Testis (tissue), 3 donors: ENCODE data around the gene PLEKHM1. TPM values are rescaled to one million over a fixed set of nuclear protein-coding genes. Genes with fewer than 3 reads are reported as not detected.
"Not testable (repeated sequence)": the region's sequence is repeated elsewhere in the genome, so short reads cannot be mapped to it uniquely, and the experiment has no call there.

ENCODE experiments used
- DNase-seq: peaks from one replicate; pipeline ENCODE4 v3.0.0-alpha.2; 2019
- H3K27ac ChIP-seq, 2 donors: fragments of 200-600 bp; sonication (generic); one replicate each; pipeline ENCODE4 v1.5.1; 2019
- H3K27me3 ChIP-seq: fragments of 200-600 bp; sonication (generic); one replicate; pipeline ENCODE4 v1.5.1; 2019
- H3K36me3 ChIP-seq: fragments of 200-600 bp; sonication (generic); one replicate; pipeline ENCODE4 v1.5.1; 2017; ENCODE audit warnings: low read depth; ENCODE audit errors: missing control alignments
- H3K4me1 ChIP-seq: fragments of 200-600 bp; sonication (generic); one replicate; pipeline ENCODE4 v1.5.1; 2019
- H3K4me3 ChIP-seq, 2 donors: fragments of 200-600 bp; sonication (generic); one replicate each; pipeline ENCODE4 v1.5.1; 2017 to 2019
- H3K9me3 ChIP-seq: fragments of 200-600 bp; sonication (generic); one replicate; pipeline ENCODE4 v1.5.1; 2017
- WGBS, 2 donors: methylation state at CpG; one replicate each; pipeline ENCODE4 v1.1.5; 2018; 5-methylcytosine and 5-hydroxymethylcytosine counted together
- intact Hi-C: fragments of 100-400 bp; cut with DNase I; formaldehyde crosslinking; loops from one replicate; pipeline ENCODE4 v1.15.1; 2023; ENCODE audit warnings: low total_unique reads
- polyA plus RNA-seq: library from polyadenylated mRNA; stranded (reverse); fragments of 350-450 nt; fragmentation: Illumina TruSeq; extraction: RNeasy Lipid Tissue Mini Kit (QIAGEN cat#74804); gene quantifications from one replicate; pipeline ENCODE4 v1.2.3, GENCODE V29; 2014; ENCODE audit warnings: low read depth, low replicate concordance; ENCODE audit not compliant: insufficient read depth
- total RNA-seq, 2 donors: library from RNA; depleted of rRNA; stranded (reverse); fragments of >200 nt; gene quantifications; one replicate each; pipeline ENCODE4 v1.2.3, GENCODE V29; 2016

PLEKHM1 gene
- total and polyA plus RNA-seq, 3 donors from 2014 or later = 17.8 to 39.1 (median 31.8) TPM

GRCh38 chr17:45492156-45492555, 1.6 kb upstream of the PLEKHM1 start:
- intact Hi-C loops, H3K27me3 ChIP-seq, H3K27ac ChIP-seq, H3K9me3 ChIP-seq, DNase-seq, H3K4me3 ChIP-seq, H3K4me1 ChIP-seq, H3K36me3 ChIP-seq: not testable (repeated sequence)
- WGBS, 2 donors = 87 to 90% methylated on average over 2 to 4 of the region's 4 CpGs

GRCh38 chr17:45490198-45490597, 323 bp downstream of the PLEKHM1 start:
- H3K27me3 ChIP-seq, H3K9me3 ChIP-seq, intact Hi-C loops, DNase-seq, H3K4me1 ChIP-seq, H3K36me3 ChIP-seq: not testable (repeated sequence)
- H3K27ac ChIP-seq = peak overlapping the region; percentile 81 to 83
- H3K4me3 ChIP-seq = peak overlapping the region; percentile 66 to 80
- WGBS, 2 donors = 1% methylated on average over 19 to 29 of the region's 30 CpGs

- 39 to 59% methylated on average over 2 of the region's 2 CpGs for WGBS, 2 donors
- H3K4me1 ChIP-seq, H3K27me3 ChIP-seq, H3K4me3 ChIP-seq, H3K36me3 ChIP-seq, H3K9me3 ChIP-seq, intact Hi-C loops: not testable (repeated sequence)
- DNase-seq = peak; percentile 79
- peak overlapping the region in 1 of 2 donors; percentile 56 for H3K27ac ChIP-seq
Measured at GRCh38 chr17:45487704-45488103, 2.8 kb downstream of the PLEKHM1 start.

- H3K9me3 ChIP-seq, H3K27ac ChIP-seq, H3K4me3 ChIP-seq, H3K4me1 ChIP-seq, H3K27me3 ChIP-seq, intact Hi-C loops, H3K36me3 ChIP-seq, DNase-seq: not testable (repeated sequence)
- 79 to 82% methylated on average over 4 to 5 of the region's 5 CpGs for WGBS, 2 donors
Measured at GRCh38 chr17:45483591-45484216, 6.8 kb downstream of the PLEKHM1 start.

- H3K27ac ChIP-seq, H3K9me3 ChIP-seq, H3K27me3 ChIP-seq, H3K36me3 ChIP-seq, H3K4me1 ChIP-seq, DNase-seq, H3K4me3 ChIP-seq, intact Hi-C loops: not testable (repeated sequence)
- WGBS, 2 donors = 73 to 100% methylated on average over 1 to 3 of the region's 3 CpGs
Measured at GRCh38 chr17:45483177-45483576, 7.3 kb downstream of the PLEKHM1 start.

GRCh38 chr17:45482317-45482716, 8.2 kb downstream of the PLEKHM1 start:
- H3K9me3 ChIP-seq, H3K27ac ChIP-seq, H3K4me1 ChIP-seq, H3K4me3 ChIP-seq, DNase-seq, H3K36me3 ChIP-seq, H3K27me3 ChIP-seq, intact Hi-C loops: not testable (repeated sequence)
- 92% methylated on average over 3 of the region's 4 CpGs for WGBS, 2 donors

DNA sequence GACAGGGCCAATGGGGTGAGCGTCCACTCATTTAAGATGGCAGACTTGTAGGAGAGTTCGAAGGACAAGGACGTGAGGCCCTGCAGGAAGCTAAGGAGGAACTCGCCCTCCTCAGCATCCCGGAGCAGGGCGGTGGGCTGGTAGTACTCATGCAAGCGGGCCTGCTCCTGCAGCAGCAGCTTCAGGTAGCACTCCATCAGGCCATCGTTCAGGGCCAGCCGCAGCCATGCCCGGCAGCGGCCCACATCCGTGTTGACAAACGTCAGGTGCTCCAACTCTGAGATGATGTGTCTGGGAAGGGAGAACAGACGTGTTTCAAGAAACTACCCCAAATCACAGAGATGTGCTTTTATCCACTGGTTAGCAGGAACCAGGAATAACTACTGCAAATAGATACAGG, 15.1 kb downstream of the PLEKHM1 start:
- DNase-seq, H3K4me1 ChIP-seq, H3K4me3 ChIP-seq, H3K9me3 ChIP-seq, intact Hi-C loops, H3K27ac ChIP-seq, H3K36me3 ChIP-seq, H3K27me3 ChIP-seq: not testable (repeated sequence)
- 96 to 98% methylated on average over 13 to 14 of the region's 14 CpGs for WGBS, 2 donors

DNA sequence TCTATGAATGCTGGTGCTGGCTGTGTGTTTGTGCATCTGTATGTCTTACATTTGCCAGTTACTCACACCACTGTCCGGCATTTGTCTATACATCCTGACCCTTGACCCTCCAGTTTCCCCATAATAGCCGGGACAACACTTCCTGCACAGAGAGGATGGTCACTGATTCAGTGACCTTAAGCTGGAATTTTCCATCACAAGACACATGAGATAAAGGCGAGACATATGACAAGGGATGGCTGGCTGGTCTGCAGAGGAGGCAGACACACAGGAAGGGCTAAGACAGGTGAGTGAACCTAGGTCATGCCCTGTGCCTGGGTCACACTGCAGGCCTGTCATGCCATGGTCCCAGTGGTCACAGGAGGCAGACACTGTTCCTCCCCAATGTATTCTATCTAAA, 18.3 kb downstream of the PLEKHM1 start:
- H3K36me3 ChIP-seq, H3K9me3 ChIP-seq, H3K4me1 ChIP-seq, H3K27me3 ChIP-seq, DNase-seq, H3K4me3 ChIP-seq, H3K27ac ChIP-seq, intact Hi-C loops: not testable (repeated sequence)
- WGBS, 2 donors = 67 to 84% methylated on average over 3 of the region's 3 CpGs

- DNase-seq, H3K4me3 ChIP-seq, H3K27ac ChIP-seq, intact Hi-C loops, H3K9me3 ChIP-seq, H3K4me1 ChIP-seq, H3K36me3 ChIP-seq, H3K27me3 ChIP-seq: not testable (repeated sequence)
- 63 to 65% methylated on average over 3 to 4 of the region's 4 CpGs for WGBS, 2 donors
Measured at GRCh38 chr17:45469204-45469563, 21.3 kb downstream of the PLEKHM1 start.

DNA sequence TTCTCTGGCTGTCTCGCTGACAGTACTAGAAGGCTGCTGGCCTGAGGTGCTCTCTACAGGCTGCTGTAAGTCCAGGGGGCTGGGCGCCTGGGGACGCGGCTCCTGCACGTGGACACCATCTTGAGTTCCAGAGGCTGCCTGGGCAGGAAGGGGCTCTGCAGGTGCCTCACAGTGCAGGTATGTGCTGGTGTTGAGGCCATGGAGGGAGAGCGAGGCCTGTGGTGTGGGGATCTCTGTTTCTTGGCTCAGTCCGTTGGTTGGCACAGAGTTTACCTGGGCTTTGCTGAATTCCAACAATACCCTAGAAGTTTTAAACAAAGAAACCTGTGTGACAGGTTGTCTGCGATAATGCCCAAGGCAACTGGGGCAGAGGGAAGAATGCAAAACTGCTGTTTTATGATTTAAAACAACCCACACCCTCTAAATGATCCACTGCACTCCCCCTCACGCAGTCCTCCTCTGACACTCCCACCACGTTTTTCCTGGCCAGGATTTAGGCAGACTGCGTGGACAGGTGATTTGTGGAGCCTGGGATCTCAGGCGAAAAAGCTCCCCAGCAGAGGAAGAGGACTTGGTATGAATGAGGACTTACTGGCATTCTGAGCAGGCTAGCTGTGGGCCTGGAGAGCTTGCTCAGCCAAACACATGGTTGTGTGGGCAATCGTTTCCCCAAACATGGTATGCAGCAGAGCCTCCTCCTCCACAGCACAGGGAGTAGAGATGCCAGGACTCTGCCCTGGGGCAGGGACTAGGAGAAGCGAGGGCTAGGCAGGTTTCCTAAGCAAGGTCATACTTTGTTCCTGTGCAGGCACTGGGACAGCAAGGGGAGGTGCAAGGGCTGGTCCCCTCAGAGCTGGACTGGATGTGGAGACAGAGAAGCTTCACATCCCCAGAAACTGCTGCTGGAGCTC, 22.0 kb downstream of the PLEKHM1 start:
- H3K27ac ChIP-seq, H3K4me3 ChIP-seq, H3K27me3 ChIP-seq, H3K4me1 ChIP-seq, H3K9me3 ChIP-seq, DNase-seq, intact Hi-C loops, H3K36me3 ChIP-seq: not testable (repeated sequence)
- WGBS, 2 donors = 74 to 90% methylated on average over 9 to 12 of the region's 14 CpGs

- H3K36me3 ChIP-seq, H3K9me3 ChIP-seq, H3K4me3 ChIP-seq, H3K27ac ChIP-seq, DNase-seq, H3K27me3 ChIP-seq, H3K4me1 ChIP-seq, intact Hi-C loops: not testable (repeated sequence)
- WGBS, 2 donors = 92 to 100% methylated on average over 1 to 7 of the region's 8 CpGs
Measured at GRCh38 chr17:45461524-45462327, 28.8 kb downstream of the PLEKHM1 start.
